Cardiac fibroblast (primary cell): ENCODE measurements around the gene KL.

ENCODE experiments used
- DNase-seq, 2 donors: peaks; one replicate each; pipeline versions ENCODE4 v3.0.0 to v3.0.0-alpha.2; 2010; ENCODE audit warnings: low read depth in 2 of 2
- H3K4me3 ChIP-seq, 2 donors: replicated peaks in 1 of 2; 1 replicate in 1 of 2; 2 replicates in 1 of 2; pipeline ENCODE4 v1.5.1; 2011; ENCODE audit warnings: low read depth in 2 of 2, low read length in 2 of 2, mild to moderate bottlenecking in 2 of 2, moderate library complexity in 1 of 2
- CTCF ChIP-seq: IDR thresholded peaks from one replicate; pipeline ENCODE4 v1.5.1; 2011; ENCODE audit warnings: low read depth, mild to moderate bottlenecking, low read length, inconsistent platforms

Gene KL

GRCh38 chr13:33110386-33110712 lies 94.1 kb downstream of the KL start:
- H3K4me3 ChIP-seq = no peak overlapping the region
- TF ChIP-seq CTCF = no peak
- no peak for DNase-seq

- DNase-seq = peak in 1 of 2 donors; percentile 57
- H3K4me3 ChIP-seq = no peak overlapping the region
- no peak for TF ChIP-seq CTCF
Observed at GRCh38 chr13:33110713-33111413, 94.6 kb downstream of the KL start.

GRCh38 chr13:33111414-33112110 lies 95.3 kb downstream of the KL start:
- H3K4me3 ChIP-seq = no peak overlapping the region
- TF ChIP-seq CTCF = no peak
- DNase-seq = peak in 1 of 2 donors; percentile 56

- DNase-seq = no peak
- no peak overlapping the region for H3K4me3 ChIP-seq
- TF ChIP-seq CTCF = no peak
Observed at GRCh38 chr13:33112766-33113165, 96.5 kb downstream of the KL start.

- H3K4me3 ChIP-seq = no peak overlapping the region
- no peak for DNase-seq
- no peak for TF ChIP-seq CTCF
Observed at GRCh38 chr13:33114146-33114545, 97.9 kb downstream of the KL start.

- TF ChIP-seq CTCF = no peak
- no peak for DNase-seq
- H3K4me3 ChIP-seq = no peak overlapping the region
Observed at GRCh38 chr13:33115274-33115673, 99.1 kb downstream of the KL start.
